ENCODE data around the gene RBM4.

The RBM4 gene

DNA sequence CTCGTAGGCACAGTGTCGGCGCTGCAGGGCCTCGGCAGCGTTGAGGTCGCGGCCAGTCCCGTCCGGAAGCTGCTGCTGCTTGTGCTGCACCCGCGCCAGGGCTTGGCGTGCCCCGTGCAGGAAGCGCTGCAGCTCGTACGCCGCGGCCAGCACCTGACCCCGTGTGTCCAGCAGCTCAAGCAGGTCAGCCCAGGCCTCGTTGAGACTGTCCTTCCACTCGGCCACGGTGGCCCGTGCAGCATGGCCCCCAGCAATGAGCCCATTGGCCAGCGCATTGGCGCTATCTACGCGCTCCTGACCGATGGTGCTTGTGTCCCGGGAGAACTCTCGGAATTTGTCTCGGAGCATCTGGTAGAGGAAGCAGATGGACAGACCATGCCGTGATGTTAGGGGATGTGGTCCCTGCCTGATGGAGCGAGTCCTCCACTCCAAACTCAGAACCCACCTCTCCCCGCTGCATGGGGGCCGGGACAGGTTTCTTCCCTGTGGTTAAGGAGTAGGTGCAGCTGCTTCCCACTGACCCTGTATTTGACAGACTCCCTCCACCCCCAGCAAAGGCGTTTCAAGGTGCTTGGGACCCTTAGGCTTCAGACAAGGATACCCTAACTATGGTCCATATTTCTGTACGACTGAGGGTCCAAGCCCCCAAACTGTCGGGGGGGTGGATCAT is 52.9 kb downstream of the RBM4 start:
- DNase-seq, result no peak

GRCh38 chr11:66692446-66692845 is 53.9 kb downstream of the RBM4 start:
- DNase-seq, result no peak

DNA sequence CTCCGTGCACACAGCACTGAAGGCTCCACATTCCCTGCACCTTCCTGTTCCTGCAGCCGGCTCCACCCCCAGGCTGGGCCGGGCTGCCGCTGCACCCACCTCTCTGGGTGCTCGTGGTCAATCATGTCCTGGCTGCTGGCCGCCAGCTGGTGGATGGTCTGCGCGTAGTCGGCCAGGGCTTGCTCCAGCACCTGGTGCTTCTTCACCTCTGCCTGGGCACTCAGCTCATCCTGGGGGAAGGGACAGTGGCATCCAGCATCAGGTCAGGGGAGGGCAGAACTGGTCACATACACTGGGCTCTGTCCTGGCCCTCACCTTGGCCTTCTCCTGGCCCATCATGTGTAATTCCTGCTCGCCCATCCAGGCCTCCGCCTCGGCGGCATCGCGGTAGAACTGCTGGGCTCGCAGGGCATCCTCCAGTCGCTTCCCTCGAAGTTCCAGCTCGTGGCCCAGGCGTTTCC is 54.4 kb downstream of the RBM4 start:
- DNase-seq, result no peak

- no peak for DNase-seq
Measured at GRCh38 chr11:66693356-66694055, 55.0 kb downstream of the RBM4 start.

GRCh38 chr11:66694056-66694410 is 55.5 kb downstream of the RBM4 start:
- DNase-seq, result no peak

- peak; percentile 96 for DNase-seq
Measured at GRCh38 chr11:66694732-66695207, 56.3 kb downstream of the RBM4 start.

All from 8988T (cell line).